ENCODE data around the gene MYBBP1A.

DNA sequence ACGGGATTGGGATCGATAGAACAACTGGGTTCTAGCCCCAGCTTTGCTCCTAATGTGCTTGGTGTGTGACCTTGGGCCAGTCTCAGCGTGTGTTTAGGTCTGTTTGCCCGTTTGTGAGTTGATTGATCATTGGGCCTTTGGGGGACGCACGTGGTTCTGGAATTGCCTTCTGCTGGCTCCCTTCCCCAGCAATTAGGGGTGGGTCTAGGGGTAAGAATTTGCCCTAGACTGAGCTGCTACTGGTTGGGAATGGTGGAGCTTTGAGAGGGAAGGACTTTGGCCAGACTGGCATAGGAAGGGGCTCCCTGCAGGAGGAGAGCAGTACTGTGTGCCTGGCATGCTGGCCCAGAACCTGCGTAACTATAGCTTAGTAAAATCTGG, 55.0 kb downstream of the MYBBP1A start:
- no peak for TF ChIP-seq POLR2A (IDR thresholded peaks at IDR 0.05; ENCODE audit: low read length)
- no peak for TF ChIP-seq JUN (IDR thresholded peaks at IDR 0.05)
- TF ChIP-seq, protein P1, sequence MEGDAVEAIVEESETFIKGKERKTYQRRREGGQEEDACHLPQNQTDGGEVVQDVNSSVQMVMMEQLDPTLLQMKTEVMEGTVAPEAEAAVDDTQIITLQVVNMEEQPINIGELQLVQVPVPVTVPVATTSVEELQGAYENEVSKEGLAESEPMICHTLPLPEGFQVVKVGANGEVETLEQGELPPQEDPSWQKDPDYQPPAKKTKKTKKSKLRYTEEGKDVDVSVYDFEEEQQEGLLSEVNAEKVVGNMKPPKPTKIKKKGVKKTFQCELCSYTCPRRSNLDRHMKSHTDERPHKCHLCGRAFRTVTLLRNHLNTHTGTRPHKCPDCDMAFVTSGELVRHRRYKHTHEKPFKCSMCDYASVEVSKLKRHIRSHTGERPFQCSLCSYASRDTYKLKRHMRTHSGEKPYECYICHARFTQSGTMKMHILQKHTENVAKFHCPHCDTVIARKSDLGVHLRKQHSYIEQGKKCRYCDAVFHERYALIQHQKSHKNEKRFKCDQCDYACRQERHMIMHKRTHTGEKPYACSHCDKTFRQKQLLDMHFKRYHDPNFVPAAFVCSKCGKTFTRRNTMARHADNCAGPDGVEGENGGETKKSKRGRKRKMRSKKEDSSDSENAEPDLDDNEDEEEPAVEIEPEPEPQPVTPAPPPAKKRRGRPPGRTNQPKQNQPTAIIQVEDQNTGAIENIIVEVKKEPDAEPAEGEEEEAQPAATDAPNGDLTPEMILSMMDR (IDR thresholded peaks at IDR 0.05) = no peak
- TF ChIP-seq, protein P2, sequence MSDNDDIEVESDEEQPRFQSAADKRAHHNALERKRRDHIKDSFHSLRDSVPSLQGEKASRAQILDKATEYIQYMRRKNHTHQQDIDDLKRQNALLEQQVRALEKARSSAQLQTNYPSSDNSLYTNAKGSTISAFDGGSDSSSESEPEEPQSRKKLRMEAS (IDR thresholded peaks at IDR 0.05) = no peak
- no peak for TF ChIP-seq RNF2 (IDR thresholded peaks at IDR 0.05; ENCODE audit: borderline replicate concordance, low read depth)
- TF ChIP-seq BHLHE40 (IDR thresholded peaks at IDR 0.05; ENCODE audit: low read depth, low read length) = no peak
- TF ChIP-seq RAD21 (conservative IDR thresholded peaks at IDR 0.05 in 1 of 2, IDR thresholded peaks at IDR 0.05 in 1 of 2) = no peak
- TF ChIP-seq JUNB (IDR thresholded peaks at IDR 0.05) = no peak
- TF ChIP-seq CHD4 (IDR thresholded peaks at IDR 0.05; ENCODE audit: borderline replicate concordance) = no peak
- no peak for TF ChIP-seq RFX5 (IDR thresholded peaks at IDR 0.05)
